GM21447 (cell line): ENCODE measurements around the gene RSPO4.

Experiments used
- ATAC-seq: cut with Tn5 transposase; IDR thresholded peaks from one replicate; pipeline ENCODE4 v1.9.1; 2021; ENCODE audit not compliant: unreplicated experiment

The RSPO4 gene

DNA sequence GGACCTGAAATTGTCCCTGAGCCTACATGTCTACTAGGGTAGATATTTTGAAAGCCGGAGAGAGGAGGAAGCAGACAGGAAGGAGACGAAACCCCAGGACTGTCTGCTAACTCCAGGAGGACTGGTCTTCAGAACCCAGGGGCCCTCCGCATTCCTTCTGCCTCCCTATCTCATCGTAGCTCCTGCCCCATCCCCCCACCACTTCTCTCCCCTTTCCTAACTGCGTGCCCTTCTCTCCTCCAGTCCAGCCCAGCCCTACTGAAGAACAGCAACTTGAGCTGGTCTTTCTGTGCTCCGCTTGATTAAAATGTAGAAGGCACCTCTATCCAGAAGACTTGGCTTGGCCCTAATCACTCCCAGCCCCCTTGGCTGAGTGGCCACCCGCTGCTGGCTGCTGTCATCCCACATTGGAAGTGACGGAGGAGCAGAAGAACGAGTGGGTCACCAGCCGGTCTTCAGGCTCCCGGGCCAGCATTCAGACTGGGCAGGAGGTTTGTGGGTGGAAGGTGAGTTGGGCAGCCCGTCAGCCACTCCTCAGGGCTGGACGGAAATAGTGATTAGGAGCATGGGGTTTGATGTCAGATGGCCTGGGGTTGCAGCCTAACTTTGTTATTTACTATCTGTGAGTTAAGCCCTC lies 57.2 kb downstream of the RSPO4 start:
- no peak for ATAC-seq

GRCh38 chr20:944148-944547 lies 58.0 kb downstream of the RSPO4 start:
- ATAC-seq: no peak

- no peak for ATAC-seq
Measured at GRCh38 chr20:942611-943010, 59.5 kb downstream of the RSPO4 start.

- no peak for ATAC-seq
Measured at GRCh38 chr20:940926-941325, 61.2 kb downstream of the RSPO4 start.

- no peak for ATAC-seq
Measured at GRCh38 chr20:939606-940005, 62.5 kb downstream of the RSPO4 start.

- no peak for ATAC-seq
Measured at GRCh38 chr20:934186-934840, 67.8 kb downstream of the RSPO4 start.

DNA sequence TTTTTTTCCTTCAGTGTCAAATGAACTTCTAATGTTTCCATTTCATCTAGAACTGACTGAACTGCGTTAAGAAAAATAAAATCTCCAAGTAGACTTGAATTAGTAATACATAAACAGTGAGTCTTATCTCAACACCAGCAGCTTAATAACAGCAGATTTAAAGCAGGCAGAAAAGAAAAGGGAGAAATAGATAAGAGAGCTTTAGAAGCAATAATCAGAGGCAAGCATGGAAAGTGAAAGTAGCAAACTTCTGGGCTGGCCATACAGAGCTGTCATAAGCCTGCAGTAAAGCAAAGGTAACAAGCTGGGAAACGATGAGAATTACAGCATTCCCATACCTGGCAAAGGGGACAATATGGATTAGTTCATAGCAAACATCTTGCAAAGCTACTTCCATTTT lies 69.1 kb downstream of the RSPO4 start:
- no peak for ATAC-seq

- ATAC-seq: no peak
Measured at GRCh38 chr20:931401-931800, 70.7 kb downstream of the RSPO4 start.

DNA sequence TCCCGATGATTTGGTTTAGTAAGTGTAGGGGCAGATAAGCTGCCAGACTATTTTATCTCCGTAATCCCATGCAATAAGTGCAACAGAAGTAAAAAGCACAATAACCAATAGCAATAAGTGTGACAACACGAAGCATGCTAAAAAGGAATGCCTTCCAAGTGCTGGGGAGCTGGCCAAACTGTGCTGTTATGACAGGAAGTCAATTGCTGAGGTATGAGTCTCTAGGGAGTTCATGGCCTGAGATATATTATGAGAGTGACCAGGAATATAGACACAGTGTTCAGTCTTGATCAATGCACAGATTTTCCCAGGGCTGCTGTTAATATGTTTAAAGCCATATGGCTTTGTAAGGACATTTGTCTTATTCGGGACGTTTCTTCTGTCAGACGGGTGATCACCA lies 75.4 kb downstream of the RSPO4 start:
- ATAC-seq: no peak

- ATAC-seq: no peak
Measured at GRCh38 chr20:925516-925915, 76.6 kb downstream of the RSPO4 start.

DNA sequence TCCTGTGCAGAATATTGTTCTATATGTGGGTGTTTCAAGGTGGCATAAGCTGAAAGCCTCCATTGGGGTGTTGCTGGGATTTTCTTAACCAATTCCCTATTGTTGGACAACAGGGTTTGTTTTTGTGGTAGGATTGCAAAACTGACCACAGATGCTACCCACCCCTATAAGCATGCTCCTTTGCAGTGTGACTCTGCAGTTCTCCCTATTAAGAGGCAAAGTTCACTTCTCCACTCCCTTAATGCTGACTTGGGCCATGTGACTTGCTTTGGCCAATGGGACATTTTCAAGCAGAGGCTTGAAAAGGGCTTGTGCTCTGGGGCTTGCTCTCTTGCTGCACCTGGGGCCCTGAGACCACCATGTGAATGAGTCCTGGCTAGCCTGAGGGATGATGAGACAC lies 77.5 kb downstream of the RSPO4 start:
- ATAC-seq: no peak

DNA sequence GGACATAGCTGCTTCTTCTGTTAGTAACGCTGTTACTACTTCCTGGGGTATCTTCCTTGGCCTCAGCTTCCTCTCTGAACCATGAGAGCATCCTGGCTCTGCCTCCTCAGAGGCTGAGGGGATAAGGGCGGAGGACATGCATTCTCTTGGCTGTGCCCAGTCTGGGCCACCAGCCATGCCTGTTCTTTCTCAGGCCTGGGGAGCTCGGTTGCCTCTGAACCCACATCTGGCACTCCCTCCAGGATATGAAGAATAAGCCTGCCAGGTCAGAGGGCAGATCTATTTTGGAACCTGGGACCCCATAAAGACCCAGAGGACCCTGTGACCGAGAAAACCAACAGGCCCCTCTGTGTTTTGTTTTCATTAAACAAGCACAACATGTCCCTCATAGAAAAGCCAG lies 79.3 kb downstream of the RSPO4 start:
- ATAC-seq: no peak

- no peak for ATAC-seq
Measured at GRCh38 chr20:921068-921467, 81.0 kb downstream of the RSPO4 start.

DNA sequence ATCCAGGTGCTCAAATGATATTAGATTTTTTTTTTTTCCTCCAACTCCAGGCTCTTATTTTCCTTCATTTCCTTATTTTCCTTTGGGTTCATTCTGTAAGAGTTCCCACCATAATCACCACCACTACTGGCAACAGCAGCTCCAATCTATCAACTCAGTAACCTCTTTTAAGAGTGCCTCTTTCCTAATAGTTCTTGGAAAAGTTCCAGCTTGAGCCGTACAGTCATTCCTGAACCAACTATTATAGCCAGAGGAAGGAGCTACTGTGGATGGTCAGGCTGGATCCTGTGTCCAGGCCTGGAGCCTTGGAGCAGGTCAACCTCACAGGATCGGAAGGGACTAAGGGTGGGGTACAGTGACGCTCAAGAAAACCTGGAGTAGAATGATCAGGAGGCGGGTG lies 81.8 kb downstream of the RSPO4 start:
- no peak for ATAC-seq

DNA sequence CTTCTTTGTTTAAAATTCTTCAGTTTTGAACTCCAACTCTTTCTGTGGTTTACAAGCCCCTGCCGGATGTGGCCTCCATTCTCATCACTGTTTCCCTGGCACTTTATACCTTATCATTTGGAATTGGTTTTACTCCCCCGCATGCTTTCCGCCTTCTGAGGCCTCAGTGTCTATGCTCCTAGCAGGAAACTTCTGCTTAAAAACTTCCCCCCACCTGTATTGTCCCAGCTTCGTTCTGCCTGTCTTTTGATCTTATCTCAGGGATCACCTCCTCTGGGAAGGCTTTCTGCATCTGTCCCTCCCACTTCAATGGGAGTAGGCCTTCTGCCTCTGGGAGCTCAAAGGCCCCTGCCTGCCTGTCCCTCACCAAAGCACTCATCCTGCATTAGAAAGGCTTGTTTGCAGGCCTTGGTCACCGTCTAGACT lies 82.6 kb downstream of the RSPO4 start:
- ATAC-seq: no peak

- no peak for ATAC-seq
Measured at GRCh38 chr20:917416-917815, 84.7 kb downstream of the RSPO4 start.

GRCh38 chr20:916825-917224 lies 85.3 kb downstream of the RSPO4 start:
- no peak for ATAC-seq

DNA sequence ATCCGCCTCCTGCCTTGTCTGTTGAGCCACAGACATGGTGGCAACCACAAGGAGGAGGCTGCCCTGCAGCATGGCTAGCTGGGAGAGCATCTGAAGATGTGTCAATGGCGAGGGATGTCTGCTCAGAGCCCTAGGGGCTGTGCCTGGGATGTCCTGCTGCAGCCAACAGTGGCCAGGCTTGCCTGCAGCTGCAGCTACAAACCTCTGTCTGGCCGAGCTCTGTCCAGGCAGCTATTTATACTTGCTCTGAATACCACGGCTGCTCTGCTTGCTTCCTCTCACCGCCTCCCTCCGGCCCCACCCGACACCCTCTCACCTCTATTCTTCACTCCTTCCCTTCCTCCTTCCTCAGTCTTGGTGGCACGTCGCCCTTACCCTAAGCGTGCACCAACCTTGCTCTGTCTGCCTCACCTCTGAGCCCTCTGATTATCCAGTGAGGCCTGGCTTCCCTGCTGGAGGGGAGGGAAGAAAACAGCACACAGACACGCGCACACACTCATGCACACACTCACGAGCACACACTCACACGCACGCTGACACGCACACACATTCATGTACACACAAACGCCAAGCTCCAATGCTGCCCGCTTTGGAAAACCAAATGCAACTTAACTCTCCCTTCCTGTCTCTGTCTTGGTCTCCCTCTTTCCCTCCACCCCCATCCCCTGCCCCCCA lies 85.8 kb downstream of the RSPO4 start, which contains the start of gene ANGPT4:
Gene ANGPT4, minus strand, starts transcription at position 210 of the 675 bp plus-strand sequence. Its CDS starts 120 bp downstream, at position 90.
- no peak for ATAC-seq

DNA sequence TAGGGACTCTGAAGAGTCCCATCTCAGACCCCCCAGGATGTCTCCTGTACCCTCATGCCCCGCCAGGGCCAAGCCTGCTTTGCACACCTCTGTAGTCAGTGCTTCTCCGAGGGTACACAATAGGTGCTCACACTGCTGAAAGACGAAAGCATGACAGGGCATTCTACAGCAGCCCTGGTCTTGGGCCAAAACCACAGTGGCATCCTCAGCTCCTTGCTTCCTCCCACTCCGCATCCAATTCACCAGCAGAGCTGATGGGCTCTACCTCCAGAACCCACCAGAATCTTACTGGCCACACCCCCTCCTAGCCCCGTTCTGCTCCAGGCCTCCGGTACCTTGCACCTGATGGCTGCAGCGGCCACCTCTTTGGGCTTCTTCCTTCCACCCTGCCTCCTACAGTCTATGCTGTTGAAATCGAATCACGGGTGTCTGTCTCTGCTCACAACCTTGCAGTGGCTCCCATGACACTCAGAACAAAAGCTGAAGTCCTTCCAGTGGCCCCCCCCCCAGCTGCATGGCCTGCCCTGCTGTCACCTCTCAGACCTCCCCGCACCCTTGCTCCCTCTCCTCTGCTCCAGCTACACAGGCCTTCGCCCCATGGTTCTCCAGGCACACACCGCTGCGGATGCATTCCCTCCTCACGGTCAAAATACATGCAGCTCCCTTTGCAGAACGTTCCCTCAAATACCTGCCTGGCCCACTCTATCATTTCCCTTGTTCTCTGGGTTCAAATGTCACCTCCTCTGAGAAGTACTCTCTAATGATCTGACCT lies 87.2 kb downstream of the RSPO4 start:
- ATAC-seq: no peak

DNA sequence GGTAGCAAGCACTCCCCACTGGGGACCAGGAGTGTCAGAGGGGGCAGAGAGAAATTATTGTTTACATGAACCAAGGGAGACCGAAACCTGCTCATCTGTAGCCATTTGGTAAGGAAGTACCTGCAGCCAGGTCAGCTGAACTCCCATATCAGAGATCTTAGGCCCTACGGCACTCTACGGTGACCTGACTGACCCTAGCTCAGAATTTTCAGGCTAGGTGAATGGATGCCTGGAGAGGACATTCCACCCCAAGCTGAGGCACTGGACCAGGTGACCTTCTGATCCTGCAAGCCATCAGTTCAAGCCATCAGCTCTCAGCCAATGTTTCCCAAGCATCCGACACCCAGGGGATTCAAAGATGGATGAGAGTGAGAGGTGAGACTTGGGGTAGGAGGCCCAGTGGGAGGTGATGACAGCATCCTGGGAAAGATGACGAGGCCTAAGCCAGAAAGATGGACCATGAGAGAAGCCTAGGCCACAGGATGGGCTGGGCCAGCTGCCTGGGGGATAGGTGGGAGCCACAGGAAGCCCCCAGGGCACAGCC lies 88.7 kb downstream of the RSPO4 start:
- no peak for ATAC-seq

DNA sequence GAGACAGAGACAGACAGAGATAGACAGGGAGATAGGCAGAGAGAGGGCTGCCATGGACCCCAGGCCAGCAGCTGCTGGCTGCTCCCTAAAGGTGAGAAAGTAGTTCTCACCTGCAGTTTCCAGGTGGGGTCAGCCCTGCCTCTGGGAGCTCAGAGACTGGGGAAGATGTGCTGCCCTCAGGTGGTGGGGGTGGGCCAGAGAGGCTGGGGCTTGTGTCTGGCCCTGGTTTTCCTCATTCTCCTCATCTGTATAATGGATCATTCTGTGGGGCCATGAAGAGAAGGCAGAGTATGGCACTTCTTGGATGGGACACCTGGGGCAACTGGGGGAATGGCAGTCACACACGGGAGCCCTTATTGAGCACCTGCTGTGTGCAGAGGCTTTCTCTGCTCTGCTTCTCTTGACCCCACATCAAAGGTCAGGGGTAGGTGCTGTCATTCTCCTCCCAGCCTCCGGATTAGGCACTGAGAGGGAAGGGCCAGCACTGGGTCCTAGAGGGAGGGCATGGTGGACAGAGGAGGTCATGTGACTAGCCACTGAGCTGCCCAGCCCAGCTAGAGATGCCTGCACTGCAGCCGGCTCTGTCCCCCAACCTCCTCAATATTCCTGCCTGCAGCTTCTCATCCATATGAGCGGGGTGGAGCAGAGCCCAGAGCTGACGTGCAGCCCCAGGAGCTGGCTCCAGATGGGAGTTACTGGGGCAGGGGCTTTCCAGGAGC lies 90.1 kb downstream of the RSPO4 start:
- ATAC-seq: no peak
